ENCODE results near the gene TFAP2C.
"Not testable (repeated sequence)": the region's sequence is repeated elsewhere in the genome, so short reads cannot be mapped to it uniquely, and the experiment has no call there.

TFAP2C gene

DNA sequence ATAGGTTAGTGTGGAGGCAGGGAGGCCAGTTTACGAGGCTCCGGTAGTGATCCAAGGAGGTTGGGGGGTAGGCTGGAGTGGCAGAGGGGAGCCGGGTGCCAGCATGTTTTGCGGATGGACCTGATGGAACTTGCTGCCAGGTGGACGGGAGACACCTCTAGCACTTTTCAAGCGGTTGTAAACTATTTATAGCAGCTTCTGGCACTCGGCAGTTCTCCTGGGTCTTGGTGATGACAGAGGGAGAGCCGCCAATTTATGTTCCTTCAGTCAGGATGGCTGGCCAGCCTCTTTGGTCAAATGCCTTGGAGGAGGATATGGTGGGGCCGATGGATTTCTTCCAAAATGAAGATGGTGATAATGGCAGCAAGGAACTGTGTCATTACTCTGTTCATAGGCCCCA lies 28.8 kb downstream of the TFAP2C start:
- FAIRE-seq: no peak

DNA sequence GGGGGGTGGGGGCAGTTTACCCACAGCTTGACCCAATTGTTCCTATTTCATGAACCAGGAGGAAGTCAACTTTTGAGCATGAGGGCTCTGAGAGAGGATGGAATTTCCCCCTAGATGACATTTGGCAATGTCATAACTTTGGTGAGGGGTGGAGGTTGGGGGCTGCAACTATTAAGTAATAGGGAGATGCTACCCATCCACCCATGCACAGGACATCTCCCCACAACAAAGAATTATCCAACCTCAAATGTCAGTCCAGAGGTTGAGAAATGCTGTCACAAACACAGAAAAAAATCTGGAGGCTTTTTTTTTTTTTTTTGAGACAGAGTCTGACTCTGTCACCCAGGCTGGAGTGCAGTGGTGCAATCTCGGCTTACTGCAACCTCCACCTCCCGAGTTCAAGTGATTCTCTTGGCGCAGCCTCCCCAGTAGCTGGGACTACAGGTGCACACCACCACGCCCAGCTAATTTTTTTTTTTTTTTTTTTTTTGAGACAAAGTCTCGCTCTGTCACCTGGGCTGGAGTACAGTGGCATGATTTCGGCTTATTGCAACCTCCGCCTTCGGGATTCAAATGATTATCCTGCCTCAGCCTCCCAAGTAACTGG lies 29.3 kb downstream of the TFAP2C start:
- FAIRE-seq: not testable (repeated sequence)

DNA sequence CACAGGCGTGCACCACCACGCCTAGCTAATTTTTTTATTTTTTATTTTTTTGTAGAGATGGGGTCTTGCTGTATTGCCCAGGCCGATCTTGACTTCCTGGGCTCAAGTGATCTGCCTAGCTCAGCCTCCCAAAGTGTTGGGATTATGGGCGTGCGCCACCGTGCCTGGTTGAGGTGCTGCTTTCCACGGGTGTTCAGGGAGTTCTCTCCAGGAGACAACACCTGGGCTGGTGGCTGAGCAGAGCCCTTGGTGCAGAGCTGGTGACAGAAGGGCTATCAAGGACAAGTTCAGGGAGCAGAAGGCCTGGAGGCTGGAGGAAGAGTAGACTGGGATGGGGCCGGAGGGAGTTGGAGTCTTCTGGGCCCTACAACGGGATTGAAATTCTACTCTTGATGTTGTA lies 34.6 kb downstream of the TFAP2C start:
- FAIRE-seq: no peak

DNA sequence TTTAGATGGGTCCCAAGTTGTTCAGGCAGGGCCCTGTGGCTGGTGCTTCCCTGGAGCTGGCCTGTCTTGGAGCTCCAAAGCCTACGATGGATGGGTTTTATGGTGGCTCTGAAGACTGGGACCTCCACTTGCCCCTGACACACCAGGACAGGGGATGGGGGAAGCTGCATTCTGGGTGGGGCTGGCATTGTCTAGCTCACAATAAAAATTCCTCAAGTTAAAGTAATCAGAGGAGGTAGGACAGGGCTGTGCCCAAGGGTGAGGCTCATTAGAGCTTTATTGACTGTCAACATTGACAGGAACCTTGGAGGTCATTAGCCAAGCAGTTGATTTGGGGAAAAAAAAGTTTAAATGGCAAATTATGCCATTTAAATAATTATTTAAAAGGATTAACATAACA lies 35.7 kb downstream of the TFAP2C start:
- FAIRE-seq: no peak

DNA sequence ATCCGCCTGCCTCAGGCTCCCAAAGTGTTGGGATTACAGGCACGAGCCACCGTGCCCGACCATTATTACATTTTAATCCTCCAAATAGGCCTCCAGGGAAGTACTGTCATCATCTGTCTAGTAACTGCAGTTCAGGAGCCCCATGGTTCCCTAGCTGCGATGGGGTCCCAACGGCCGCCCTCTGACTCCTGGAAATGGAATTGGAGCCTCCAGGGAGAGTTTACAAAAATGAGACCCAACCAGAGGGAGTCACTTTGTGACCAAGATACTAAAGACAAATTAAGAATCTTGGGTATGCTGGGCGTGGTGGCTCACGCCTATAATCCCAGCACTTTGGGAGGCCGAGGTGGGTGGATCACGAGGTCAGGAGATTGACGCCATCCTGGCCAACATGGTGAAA lies 36.7 kb downstream of the TFAP2C start:
- FAIRE-seq: no peak

DNA sequence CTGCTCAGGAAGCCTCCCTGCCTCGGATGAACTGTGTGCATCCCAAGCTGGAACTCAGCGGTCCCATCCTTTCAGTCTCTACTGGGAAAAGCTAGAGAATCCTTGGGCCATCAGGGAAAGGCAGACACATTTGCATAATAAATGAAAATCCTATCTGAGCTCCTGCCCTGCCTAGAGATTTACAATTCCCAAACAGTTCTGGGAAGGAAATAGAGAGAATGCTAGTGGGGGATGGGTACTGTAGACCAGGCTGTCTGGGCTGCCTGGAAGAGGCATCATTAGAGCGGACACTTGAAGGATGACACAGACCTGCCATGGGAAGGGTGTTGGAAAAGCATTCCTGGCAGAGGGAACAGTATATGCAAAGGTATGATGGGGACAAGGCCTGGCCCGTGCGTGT lies 44.3 kb downstream of the TFAP2C start:
- FAIRE-seq: no peak

DNA sequence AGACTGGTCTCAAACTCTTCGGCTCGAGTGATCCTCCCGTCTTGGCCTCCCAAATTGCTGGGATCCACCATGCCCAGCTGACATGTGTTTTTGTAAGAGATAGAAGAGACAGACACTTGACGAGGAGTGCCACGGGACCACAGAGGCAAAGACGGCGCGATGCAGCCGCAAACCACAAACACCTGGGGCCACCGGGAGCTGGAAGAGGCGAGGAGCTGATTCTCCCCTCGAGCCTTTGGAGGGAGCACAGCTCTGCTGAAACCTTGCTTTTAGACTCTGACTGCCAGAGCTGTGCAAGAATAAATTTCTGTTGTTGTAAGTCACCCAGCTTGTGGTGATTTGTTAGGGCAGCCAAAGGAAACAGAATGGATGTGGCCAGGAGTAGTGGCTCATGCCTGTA lies 46.9 kb downstream of the TFAP2C start:
- FAIRE-seq: no peak

DNA sequence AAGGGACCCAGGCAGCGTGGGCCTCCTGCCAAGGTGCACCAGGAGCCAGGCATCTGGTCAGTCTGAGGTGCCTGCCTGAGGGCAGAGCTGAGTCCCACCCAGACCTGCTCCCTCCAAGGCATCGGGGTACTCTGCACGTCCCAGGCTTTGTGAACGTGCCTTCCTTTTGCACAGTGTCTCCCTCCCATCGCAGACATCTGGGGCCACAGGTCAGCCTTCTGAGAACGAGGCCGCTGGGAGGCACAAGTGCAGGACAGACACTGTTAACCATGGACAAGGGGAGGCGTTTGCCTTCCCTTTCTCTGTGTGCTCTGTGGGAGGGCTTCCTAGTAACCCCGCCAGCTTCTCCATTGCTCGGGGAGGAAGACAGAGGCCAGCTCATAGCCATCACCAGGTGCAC lies 47.6 kb downstream of the TFAP2C start:
- no peak for FAIRE-seq

DNA sequence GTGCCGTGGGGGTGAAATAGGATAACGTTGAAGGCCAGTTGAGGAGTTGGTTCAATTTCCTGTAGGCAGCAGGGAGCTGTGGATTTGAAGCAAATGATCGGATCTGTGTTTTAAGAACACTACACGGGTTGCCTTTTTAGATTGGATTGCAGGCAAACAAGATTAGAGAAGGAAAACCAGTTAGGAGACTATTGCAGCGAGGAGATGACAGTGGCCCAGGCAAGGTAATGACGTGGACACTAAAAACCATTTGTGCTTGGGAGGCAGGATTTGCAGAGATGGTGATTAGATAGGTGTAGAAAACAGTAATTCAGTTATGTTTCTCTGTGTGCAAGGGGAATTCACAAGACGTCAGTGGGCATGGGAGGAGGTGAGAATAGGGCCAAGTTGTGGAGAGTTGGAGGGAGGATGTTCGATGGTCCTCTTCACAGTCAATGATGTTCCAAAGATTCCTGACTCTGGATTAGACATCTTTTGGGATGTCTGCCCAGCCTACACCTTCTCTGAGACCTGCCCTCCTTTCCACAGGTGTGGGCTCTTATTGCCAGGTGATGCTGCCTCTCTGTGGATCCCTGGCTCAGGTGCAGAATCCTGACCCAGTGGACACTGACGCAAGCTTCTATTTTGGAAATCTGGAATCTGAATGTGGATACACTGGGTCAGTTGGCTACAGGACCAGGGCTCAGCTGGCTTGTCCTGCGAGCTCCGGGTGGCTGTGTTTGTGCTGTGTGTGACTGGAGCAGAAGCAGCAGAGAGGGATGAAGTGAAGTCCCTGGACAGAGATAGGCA lies 54.2 kb downstream of the TFAP2C start:
- no peak for FAIRE-seq

DNA sequence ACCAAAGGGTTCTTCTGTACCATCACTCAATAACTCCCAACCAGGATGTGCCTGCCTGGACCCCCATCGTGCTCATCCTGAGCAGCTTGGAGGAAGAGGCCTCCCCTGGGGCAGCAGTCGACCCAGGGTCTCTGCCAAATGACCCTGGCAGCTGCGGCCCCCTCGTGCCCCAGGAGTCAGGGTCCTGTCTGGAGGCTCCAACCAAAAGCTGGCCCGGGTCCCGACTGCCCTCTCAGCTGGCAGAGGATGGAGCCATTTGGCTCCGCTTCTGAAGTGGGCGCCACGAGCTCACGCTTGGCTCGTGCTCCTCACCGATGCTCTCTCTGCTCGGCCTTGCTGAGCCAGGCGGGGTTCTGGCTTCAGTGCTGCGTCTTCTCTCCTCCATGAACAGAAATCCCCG lies 56.8 kb downstream of the TFAP2C start:
- FAIRE-seq: no peak

DNA sequence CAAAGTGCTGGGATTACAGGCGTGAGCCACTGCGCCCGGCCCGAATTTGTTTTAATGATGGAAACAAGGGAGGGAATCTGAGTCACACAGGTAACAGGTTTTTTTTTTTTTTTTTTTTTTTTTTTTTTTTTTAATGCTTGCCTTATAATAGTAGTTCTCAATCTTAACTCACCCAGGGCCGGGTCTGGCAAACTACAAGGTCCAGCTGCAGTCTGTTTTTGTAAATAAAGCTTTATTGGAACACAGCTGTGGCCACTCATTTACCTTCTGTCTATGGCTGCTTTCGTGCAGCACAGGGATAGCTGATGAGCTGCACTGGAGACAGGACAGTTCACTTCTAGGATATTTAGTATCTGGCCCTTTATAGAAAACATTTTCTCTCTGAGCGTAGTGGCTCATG lies 58.0 kb downstream of the TFAP2C start:
- no peak for FAIRE-seq

DNA sequence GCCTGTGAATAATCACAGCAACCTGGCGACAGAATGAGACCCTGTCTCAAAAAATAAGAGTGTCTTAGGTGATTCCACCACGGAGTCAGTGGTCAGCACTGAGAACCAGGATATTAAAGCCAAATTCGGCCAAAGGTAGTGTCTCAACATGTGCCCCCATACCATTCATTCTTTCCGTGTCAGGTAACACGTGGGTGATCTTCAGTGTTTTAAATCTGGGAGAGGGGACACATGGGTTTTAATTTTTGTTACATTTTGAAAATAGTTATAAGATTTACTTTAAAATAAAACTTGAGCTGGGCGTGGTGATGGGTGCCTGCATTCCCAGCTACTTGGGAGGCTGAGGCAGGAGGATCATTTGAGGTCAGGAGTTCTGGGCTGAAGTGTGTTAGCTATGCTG lies 59.0 kb downstream of the TFAP2C start:
- no peak for FAIRE-seq

Data from TTC549 (cell line).